Endothelial cell (in vitro differentiated cells): ENCODE data around the gene ACAP3. TPM values are rescaled to one million over a fixed set of nuclear protein-coding genes. Genes with fewer than 3 reads are reported as not detected.

Experiments
- DNase-seq: peaks from one replicate; pipeline ENCODE4 v3.0.0; 2021; ENCODE audit warnings: low spot score
- H3K27ac Mint-ChIP-seq: one replicate; pipeline ENCODE4 v1.8.0; 2021; ENCODE audit warnings: mixed read lengths, inconsistent platforms; ENCODE audit not compliant: unreplicated experiment
- H3K27me3 Mint-ChIP-seq: one replicate; pipeline ENCODE4 v1.8.0; 2021; ENCODE audit warnings: mild to moderate bottlenecking, moderate library complexity, mixed read lengths, inconsistent platforms; ENCODE audit not compliant: unreplicated experiment
- H3K36me3 Mint-ChIP-seq: one replicate; pipeline ENCODE4 v1.8.0; 2021; ENCODE audit warnings: mild to moderate bottlenecking, low read depth, mixed read lengths, inconsistent platforms; ENCODE audit not compliant: unreplicated experiment
- H3K4me1 Mint-ChIP-seq: one replicate; pipeline ENCODE4 v1.8.0; 2021; ENCODE audit warnings: mild to moderate bottlenecking, mixed read lengths, inconsistent platforms; ENCODE audit not compliant: unreplicated experiment
- H3K4me3 Mint-ChIP-seq: one replicate; pipeline ENCODE4 v1.8.0; 2021; ENCODE audit warnings: mild to moderate bottlenecking, mixed read lengths, inconsistent platforms; ENCODE audit not compliant: unreplicated experiment
- H3K9me3 Mint-ChIP-seq: one replicate; pipeline ENCODE4 v1.8.0; 2021; ENCODE audit warnings: mixed read lengths, inconsistent platforms; ENCODE audit not compliant: unreplicated experiment
- total RNA-seq: library from RNA; stranded (reverse); fragmentation: NEBNext Ultra II Directional; extraction: Animal tissue kit (Norgen Biotek cat#: 25700); gene quantifications from one replicate; pipeline ENCODE4 v1.2.1, GENCODE V29; 2021; ENCODE audit not compliant: unreplicated experiment
- TF ChIP-seq, protein P1 (sequence below): fragments of 200-600 bp; sonication (generic); IDR thresholded peaks from one replicate; pipeline ENCODE4 v1.5.0; 2021; ENCODE audit warnings: antibody characterized with exemption; ENCODE audit not compliant: unreplicated experiment

The ACAP3 gene
- total RNA-seq, 1 donor from 2014 or later = 54.0 TPM

DNA sequence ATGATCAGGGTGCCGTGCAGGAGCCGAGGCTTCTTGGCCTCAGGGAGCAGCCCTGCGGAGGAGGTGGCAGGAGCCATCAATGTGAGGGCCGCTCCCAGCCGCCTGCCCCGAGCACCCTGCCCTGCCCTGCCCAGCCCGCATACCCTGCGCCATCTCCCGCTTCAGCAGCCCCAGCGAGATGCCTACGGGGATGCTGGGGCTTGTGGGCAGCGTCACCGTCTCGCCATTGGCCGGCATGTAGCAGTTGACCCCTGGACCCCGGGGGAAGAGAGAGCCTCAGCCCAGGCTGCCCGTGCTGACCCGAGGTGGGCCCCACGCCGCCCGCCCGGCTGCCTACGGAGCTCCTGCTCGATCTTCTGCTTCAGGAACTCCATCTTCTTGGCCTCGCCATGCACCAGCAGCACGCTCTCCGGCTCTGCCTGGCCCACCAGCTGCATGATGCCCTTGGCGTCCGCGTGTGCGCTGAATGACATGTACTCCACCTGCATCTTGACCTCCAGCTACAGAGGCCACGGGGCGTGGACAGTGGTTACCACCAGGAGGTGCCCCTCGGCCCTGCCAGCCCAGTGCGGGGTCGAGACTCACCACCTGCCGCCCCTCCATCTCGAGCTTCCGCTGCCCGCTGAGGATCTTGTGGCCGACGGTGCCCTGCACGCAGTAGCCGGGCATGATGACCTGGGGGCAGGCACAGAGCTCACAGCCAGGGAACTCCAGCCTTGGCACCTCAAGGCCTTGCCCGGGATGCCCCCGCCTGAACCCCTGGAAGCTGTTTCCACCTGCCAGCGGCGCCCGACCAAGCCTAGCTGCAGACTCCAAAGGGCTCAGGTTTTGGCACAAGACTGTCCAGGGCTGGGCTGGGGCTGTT lies 5.0 kb upstream of the ACAP3 start:
- Mint-ChIP-seq H3K36me3 (peaks cover 3% of the 10 kb centered on the region), H3K4me3 (no peak overlapping the region), H3K9me3 (no peaks in the 10 kb centered on the region), H3K4me1 (peaks cover 6% of the 10 kb centered on the region), H3K27ac (no peak overlapping the region), H3K27me3 (peaks cover 6% of the 10 kb centered on the region)
- TF ChIP-seq, protein P1, sequence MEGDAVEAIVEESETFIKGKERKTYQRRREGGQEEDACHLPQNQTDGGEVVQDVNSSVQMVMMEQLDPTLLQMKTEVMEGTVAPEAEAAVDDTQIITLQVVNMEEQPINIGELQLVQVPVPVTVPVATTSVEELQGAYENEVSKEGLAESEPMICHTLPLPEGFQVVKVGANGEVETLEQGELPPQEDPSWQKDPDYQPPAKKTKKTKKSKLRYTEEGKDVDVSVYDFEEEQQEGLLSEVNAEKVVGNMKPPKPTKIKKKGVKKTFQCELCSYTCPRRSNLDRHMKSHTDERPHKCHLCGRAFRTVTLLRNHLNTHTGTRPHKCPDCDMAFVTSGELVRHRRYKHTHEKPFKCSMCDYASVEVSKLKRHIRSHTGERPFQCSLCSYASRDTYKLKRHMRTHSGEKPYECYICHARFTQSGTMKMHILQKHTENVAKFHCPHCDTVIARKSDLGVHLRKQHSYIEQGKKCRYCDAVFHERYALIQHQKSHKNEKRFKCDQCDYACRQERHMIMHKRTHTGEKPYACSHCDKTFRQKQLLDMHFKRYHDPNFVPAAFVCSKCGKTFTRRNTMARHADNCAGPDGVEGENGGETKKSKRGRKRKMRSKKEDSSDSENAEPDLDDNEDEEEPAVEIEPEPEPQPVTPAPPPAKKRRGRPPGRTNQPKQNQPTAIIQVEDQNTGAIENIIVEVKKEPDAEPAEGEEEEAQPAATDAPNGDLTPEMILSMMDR = no peak
- DNase-seq = no peak

DNA sequence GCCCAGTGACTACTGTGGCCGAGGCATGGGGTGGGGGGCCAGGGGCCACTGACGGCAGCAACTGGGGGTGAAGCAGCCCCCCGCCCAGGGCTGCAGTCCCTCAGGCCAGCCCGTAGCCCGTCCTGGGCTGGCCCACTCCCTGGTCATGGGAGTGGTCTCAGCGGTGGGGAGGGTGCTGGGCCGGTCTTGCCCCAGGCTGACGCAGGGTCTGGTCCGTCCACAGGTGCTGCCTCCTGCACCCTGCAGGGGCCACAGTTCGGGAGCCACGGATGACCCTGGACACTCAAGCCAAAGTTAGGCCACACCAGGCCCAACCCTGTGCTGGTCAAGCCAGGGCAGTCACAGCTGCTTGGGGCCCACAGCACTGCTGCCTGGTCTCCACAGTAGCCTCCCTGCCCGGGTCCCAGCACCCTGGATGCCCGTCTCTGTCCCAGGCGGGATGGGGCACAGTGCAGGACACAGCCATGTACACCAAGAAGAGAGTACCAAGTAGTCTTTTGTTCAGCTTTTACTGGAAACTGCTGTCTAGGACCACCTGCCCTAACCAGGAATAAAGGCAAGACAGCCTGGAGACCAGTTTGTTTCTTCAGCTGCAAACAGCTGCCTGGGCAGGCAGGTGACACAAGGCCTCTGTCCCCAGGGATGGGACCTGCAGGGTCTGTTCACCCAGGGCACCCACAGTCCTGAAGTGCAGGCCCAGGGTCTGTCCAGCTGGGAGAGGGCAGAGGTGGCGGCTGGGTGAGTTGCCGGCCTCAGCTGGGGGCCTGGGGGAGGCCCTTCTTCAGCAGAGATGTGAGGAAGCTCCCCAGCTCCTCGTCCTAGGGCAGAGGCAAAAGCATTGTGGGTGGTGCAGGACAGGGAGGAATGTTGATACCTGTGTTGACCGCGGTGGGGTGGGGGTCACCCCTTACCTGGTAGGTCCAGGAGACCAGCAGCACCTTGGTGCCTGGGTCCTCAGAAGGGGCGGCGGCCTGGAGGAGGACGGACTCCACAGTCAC lies 3.7 kb upstream of the ACAP3 start:
- no peak overlapping the region for H3K27ac Mint-ChIP-seq

DNA sequence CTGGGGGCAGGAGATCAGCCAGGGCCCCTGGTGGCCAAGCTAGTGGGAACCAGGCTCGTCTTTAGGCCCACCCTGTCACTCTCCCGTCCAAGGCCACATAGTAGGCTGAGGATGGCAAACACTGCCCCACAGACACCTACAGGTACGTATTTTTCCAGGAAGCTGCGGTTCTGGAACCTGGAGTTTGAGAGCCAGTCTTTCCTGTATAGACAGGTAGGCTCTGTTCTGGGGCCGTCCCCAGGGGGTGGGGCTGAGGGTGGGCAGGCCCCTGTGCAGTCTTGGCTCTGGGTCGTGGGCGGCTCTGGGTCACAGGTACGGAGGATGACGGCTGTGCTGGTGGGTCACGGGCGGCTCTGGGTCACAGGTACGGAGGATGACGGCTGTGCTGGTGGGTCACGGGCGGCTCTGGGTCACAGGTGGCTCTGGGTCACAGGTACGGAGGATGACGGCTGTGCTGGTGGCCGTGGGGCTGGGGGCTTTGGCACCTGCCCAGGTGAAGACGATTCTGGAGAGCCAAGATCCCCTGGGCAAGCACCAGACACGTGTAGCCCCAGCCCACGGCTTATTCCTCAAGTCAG lies 2.8 kb upstream of the ACAP3 start:
- peaks cover 13% of the 10 kb centered on the region for H3K4me1 Mint-ChIP-seq
- no peak overlapping the region for H3K27ac Mint-ChIP-seq
- no peak overlapping the region for H3K4me3 Mint-ChIP-seq
- no peaks in the 10 kb centered on the region for H3K9me3 Mint-ChIP-seq
- H3K36me3 Mint-ChIP-seq = no peaks in the 10 kb centered on the region
- no peak for DNase-seq
- peaks cover 8% of the 10 kb centered on the region for H3K27me3 Mint-ChIP-seq
- TF ChIP-seq, protein P1 = no peak

More for the DNA sequence above, 3.7 kb upstream of the ACAP3 start:
- Mint-ChIP-seq H3K9me3 (no peaks in the 10 kb centered on the region), H3K4me1 (peaks cover 10% of the 10 kb centered on the region), H3K27me3 (peaks cover 8% of the 10 kb centered on the region), H3K4me3 (no peak overlapping the region), H3K36me3 (no peaks in the 10 kb centered on the region)
- DNase-seq = no peak
- TF ChIP-seq, protein P1 = no peak

DNA sequence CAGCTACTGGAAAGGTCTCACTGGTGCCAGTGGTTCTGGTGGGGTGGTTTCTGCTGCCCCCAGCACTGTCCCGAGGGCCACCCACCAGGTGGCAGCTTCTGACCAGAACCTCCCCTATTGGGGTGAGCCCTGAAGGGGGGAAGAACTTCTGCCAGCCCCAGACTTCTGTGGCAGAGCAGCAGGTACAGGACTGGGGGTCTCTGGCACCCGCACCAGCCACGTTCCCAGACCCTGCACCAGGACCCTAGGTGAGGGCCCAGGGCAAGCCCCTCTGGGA lies 2.3 kb upstream of the ACAP3 start:
- Mint-ChIP-seq H3K9me3 (no peaks in the 10 kb centered on the region), H3K4me3 (no peak overlapping the region), H3K27me3 (peaks cover 8% of the 10 kb centered on the region), H3K36me3 (no peaks in the 10 kb centered on the region), H3K27ac (no peak overlapping the region), H3K4me1 (peaks cover 13% of the 10 kb centered on the region)
- TF ChIP-seq, protein P1 = no peak
- DNase-seq = no peak
